HG03520 (cell line): ENCODE measurements around the gene CSTB.
A peak's percentile ranks its signal among the peaks of the same experiment; 100 is the strongest.
"Not testable (repeated sequence)": the region's sequence is repeated elsewhere in the genome, so short reads cannot be mapped to it uniquely, and the experiment has no call there.

Experiments
- ATAC-seq: cut with Tn5 transposase; IDR thresholded peaks from one replicate; pipeline ENCODE4 v1.9.1; 2021; ENCODE audit warnings: mild to moderate bottlenecking, moderate library complexity; ENCODE audit not compliant: unreplicated experiment

Gene CSTB

GRCh38 chr21:43775795-43776430 is at the start of gene CSTB:
CSTB (minus strand) TSS chr21:43776308; CDS start chr21:43776269, 39 bp downstream.
- ATAC-seq: peak; percentile 54

- ATAC-seq: no peak
Measured at GRCh38 chr21:43825242-43825935, 49.3 kb upstream of the CSTB start.

GRCh38 chr21:43824333-43825241 is 48.5 kb upstream of the CSTB start:
- ATAC-seq: no peak

- not testable (repeated sequence) for ATAC-seq
Measured at GRCh38 chr21:43822741-43823140, 46.6 kb upstream of the CSTB start.

- not testable (repeated sequence) for ATAC-seq
Measured at GRCh38 chr21:43822166-43822565, 46.1 kb upstream of the CSTB start.

GRCh38 chr21:43820466-43820865 is 44.4 kb upstream of the CSTB start:
- ATAC-seq: no peak

- no peak for ATAC-seq
Measured at GRCh38 chr21:43819511-43820405, 43.6 kb upstream of the CSTB start.

- no peak for ATAC-seq
Measured at GRCh38 chr21:43818685-43819084, 42.6 kb upstream of the CSTB start.

GRCh38 chr21:43817157-43818086 is 41.3 kb upstream of the CSTB start:
- no peak for ATAC-seq

- no peak for ATAC-seq
Measured at GRCh38 chr21:43816611-43817071, 40.5 kb upstream of the CSTB start.

GRCh38 chr21:43815991-43816390 is 39.9 kb upstream of the CSTB start:
- no peak for ATAC-seq

GRCh38 chr21:43815107-43815613 is 39.1 kb upstream of the CSTB start:
- no peak for ATAC-seq

GRCh38 chr21:43814215-43815106 is 38.4 kb upstream of the CSTB start:
- ATAC-seq: no peak

- ATAC-seq: no peak
Measured at GRCh38 chr21:43813656-43813980, 37.5 kb upstream of the CSTB start.

GRCh38 chr21:43812957-43813655 is 37.0 kb upstream of the CSTB start:
- no peak for ATAC-seq

GRCh38 chr21:43812139-43812821 is 36.2 kb upstream of the CSTB start:
- no peak for ATAC-seq
